GM12801 (cell line): ENCODE measurements around the gene SLC1A5.

Source experiments
- CTCF ChIP-seq: IDR thresholded peaks from one replicate; pipeline ENCODE4 v1.5.1; 2011; ENCODE audit warnings: control low read depth; ENCODE audit not compliant: insufficient read length; ENCODE audit errors: extremely low read depth

Gene SLC1A5

DNA sequence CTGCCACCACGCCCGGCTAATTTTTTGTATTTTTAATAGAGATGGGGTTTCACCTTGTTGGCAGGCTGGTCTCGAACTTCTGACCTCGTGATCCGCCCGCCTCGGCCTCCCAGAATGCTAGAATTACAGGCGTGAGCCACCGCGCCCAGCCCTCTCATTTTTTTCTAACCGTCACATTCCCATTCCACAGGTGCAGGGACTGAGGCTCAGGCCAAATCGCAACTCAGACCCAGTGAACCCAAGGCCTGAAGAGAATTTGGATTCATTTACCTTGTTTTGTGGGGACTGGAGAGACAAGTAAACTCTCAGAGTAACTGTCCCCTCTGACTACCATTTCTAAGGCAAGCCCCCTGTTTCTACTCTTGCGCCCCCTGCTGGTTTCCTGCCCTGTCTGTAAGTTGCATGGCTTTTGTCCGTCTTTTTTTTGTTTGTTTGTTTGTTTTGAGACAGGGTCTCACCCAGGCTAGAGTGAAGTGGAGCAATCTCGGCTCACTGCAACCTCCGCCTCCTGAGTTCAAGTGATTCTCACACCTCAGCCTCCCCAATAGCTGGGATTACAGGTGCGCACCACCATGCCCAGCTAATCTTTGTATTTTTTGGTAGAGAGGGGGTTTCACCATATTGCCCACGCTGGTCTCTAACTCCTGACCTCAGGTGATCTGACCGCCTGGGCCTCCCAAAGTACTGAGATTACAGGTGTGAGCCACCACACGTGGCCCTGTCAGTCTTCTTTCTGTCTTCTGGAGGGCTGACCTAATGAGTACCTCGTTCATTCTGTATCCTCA lies 39.9 kb downstream of the SLC1A5 start:
- no peak for TF ChIP-seq CTCF

GRCh38 chr19:46746281-46747057 lies 41.9 kb downstream of the SLC1A5 start, which contains the start of gene STRN4:
TSS of gene STRN4 (minus strand) at chr19:46746450. CDS start at chr19:46746430, 20 bp downstream.
- TF ChIP-seq CTCF: no peak

- TF ChIP-seq CTCF: no peak
Observed at GRCh38 chr19:46745521-46746280, 42.7 kb downstream of the SLC1A5 start, which contains the start of gene FKRP. TSS of gene FKRP (plus strand) at chr19:46746057. CDS start at chr19:46755451, 9,394 bp downstream.

DNA sequence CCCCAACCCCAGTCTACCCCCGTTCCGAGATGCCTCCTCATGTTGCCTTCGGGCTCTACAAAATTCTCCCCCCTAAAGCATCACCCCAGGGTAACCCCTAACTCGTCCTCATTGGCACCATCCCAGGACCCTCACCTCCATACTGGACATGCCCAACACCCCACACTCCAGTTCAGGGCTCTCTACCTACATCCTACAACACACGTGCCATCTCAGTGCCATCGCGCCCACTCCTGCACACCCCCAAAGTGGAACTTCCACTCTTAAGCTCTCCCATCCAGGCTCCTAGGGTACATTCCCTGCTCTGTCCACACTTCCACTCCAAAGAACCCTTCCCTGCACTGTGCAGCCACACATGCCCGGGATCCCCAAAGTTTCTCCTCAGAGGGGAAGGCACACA lies 43.4 kb downstream of the SLC1A5 start:
- no peak for TF ChIP-seq CTCF

GRCh38 chr19:46744005-46744691 lies 44.2 kb downstream of the SLC1A5 start:
- TF ChIP-seq CTCF: no peak

- no peak for TF ChIP-seq CTCF
Observed at GRCh38 chr19:46742926-46743480, 45.4 kb downstream of the SLC1A5 start.
